Peyer's patch (tissue), 4 donors: ENCODE results near the gene EYS.

Experiments used
- POLR2A ChIP-seq, 2 donors: fragments of 450-650 bp; IDR thresholded peaks; one replicate each; pipeline ENCODE4 v1.5.1; 2017; ENCODE audit warnings: antibody characterized with exemption in 2 of 2, mild to moderate bottlenecking in 2 of 2, moderate library complexity in 2 of 2
- TF ChIP-seq, protein P1 (sequence below), 6 experiments: fragments of 450-650 bp in 4 of 6; fragments of 200-600 bp in 2 of 6; sonication (generic) in 1 of 6; IDR thresholded peaks; one replicate each; pipeline ENCODE4 v1.5.1; 2017 to 2019; ENCODE audit warnings: antibody characterized with exemption in 6 of 6, mild to moderate bottlenecking in 3 of 6, moderate library complexity in 1 of 6

- TF ChIP-seq, protein P1, sequence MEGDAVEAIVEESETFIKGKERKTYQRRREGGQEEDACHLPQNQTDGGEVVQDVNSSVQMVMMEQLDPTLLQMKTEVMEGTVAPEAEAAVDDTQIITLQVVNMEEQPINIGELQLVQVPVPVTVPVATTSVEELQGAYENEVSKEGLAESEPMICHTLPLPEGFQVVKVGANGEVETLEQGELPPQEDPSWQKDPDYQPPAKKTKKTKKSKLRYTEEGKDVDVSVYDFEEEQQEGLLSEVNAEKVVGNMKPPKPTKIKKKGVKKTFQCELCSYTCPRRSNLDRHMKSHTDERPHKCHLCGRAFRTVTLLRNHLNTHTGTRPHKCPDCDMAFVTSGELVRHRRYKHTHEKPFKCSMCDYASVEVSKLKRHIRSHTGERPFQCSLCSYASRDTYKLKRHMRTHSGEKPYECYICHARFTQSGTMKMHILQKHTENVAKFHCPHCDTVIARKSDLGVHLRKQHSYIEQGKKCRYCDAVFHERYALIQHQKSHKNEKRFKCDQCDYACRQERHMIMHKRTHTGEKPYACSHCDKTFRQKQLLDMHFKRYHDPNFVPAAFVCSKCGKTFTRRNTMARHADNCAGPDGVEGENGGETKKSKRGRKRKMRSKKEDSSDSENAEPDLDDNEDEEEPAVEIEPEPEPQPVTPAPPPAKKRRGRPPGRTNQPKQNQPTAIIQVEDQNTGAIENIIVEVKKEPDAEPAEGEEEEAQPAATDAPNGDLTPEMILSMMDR (IDR thresholded peaks at IDR 0.05), result no peak
- no peak for TF ChIP-seq POLR2A (IDR thresholded peaks at IDR 0.05)
Measured at GRCh38 chr6:64249115-64249514, 1457.9 kb downstream of the EYS start.
